IMR-90 (cell line): ENCODE data around the gene SHB. TPM values are rescaled to one million over a fixed set of nuclear protein-coding genes. Genes with fewer than 3 reads are reported as not detected.
A peak's percentile ranks its signal among the peaks of the same experiment; 100 is the strongest.

Experiments
- ATAC-seq: fragments of 200-7000 bp; cut with Tn5 transposase; 2 replicates; pipeline ENCODE4 v1.9.1; 2020; ENCODE audit warnings: low read depth, mild to moderate bottlenecking, moderate library complexity
- BruUV-seq: library from RNA; stranded (reverse); fragments of 400-500 nt; replicated peaks from 2 replicates; lab custom pipeline; 2021; lab: Mats Ljungman, UMichigan
- CTCF ChIA-PET: fragments of 300-600 bp; formaldehyde crosslinking; extraction: SDS; loops from one replicate; lab custom pipeline; 2021; ENCODE audit warnings: antibody characterized with exemption; lab: Yijun Ruan, JAX
- POLR2A ChIA-PET: fragments of 300-600 bp; sonication (Branson Sonifier 250); formaldehyde crosslinking; loops from one replicate; lab custom pipeline; 2022; ENCODE audit warnings: antibody characterized with exemption; ENCODE audit not compliant: unreplicated experiment; lab: Charles Lee
- DNase-seq: peaks from one replicate; pipeline ENCODE4 v3.0.0; 2013
- H2AFZ ChIP-seq: replicated peaks from 2 replicates; pipeline ENCODE3; 2013; ENCODE audit warnings: low read length, mild to moderate bottlenecking; ENCODE audit not compliant: poor library complexity
- H2AK5ac ChIP-seq: 2 replicates; pipeline ENCODE4 v1.6.1; 2013; ENCODE audit warnings: low read depth, low read length, inconsistent platforms
- H2AK9ac ChIP-seq: replicated peaks from 2 replicates; pipeline ENCODE3; 2013; ENCODE audit warnings: mild to moderate bottlenecking, low read depth, low read length, moderate library complexity; ENCODE audit not compliant: poor library complexity
- H2BK120ac ChIP-seq: 2 replicates; pipeline ENCODE4 v1.6.1; 2013; ENCODE audit warnings: low read depth, low read length, inconsistent platforms
- H2BK15ac ChIP-seq: 3 replicates; pipeline ENCODE4 v1.6.1; 2013; ENCODE audit warnings: low read depth, low read length, inconsistent platforms
- H2BK20ac ChIP-seq: 2 replicates; pipeline ENCODE4 v1.6.1; 2013; ENCODE audit warnings: low read depth, mild to moderate bottlenecking, inconsistent platforms, low read length, moderate library complexity
- H2BK5ac ChIP-seq: 2 replicates; pipeline ENCODE4 v1.6.1; 2013; ENCODE audit warnings: mild to moderate bottlenecking, low read depth, low read length, inconsistent platforms; ENCODE audit not compliant: poor library complexity, severe bottlenecking
- H3K14ac ChIP-seq: replicated peaks from 2 replicates; pipeline ENCODE4 v1.6.1; 2013; ENCODE audit warnings: low read depth, low read length, inconsistent platforms
- H3K18ac ChIP-seq: 2 replicates; pipeline ENCODE4 v1.6.1; 2013; ENCODE audit warnings: low read depth, low read length, control low read depth
- H3K23ac ChIP-seq: 2 replicates; pipeline ENCODE4 v1.6.1; 2013; ENCODE audit warnings: low read depth, low read length, inconsistent platforms
- H3K27ac ChIP-seq: 2 replicates; pipeline ENCODE4 v1.5.1; 2013; ENCODE audit warnings: mild to moderate bottlenecking, control low read depth, low read length; ENCODE audit not compliant: insufficient read depth
- H3K27me3 ChIP-seq: 2 replicates; pipeline ENCODE4 v1.6.1; 2013; ENCODE audit warnings: low read length; ENCODE audit not compliant: control insufficient read depth, insufficient read depth
- H3K36me3 ChIP-seq: 2 replicates; pipeline ENCODE4 v1.6.1; 2013; ENCODE audit warnings: low read length, mixed read lengths; ENCODE audit not compliant: control insufficient read depth, insufficient read depth
- H3K4ac ChIP-seq: 2 replicates; pipeline ENCODE4 v1.6.1; 2013; ENCODE audit warnings: low read depth, low read length, inconsistent platforms
- H3K4me1 ChIP-seq: 2 replicates; pipeline ENCODE4 v1.6.1; 2013; ENCODE audit warnings: low read length, mixed read lengths; ENCODE audit not compliant: control insufficient read depth, insufficient read depth
- H3K4me2 ChIP-seq: 2 replicates; pipeline ENCODE4 v1.6.1; 2013; ENCODE audit warnings: low read depth, mild to moderate bottlenecking, control low read depth, low read length, moderate library complexity
- H3K4me3 ChIP-seq: 2 replicates; pipeline ENCODE4 v1.5.1; 2013; ENCODE audit warnings: low read depth, mild to moderate bottlenecking, control low read depth, low read length, moderate library complexity; ENCODE audit not compliant: insufficient read depth
- H3K56ac ChIP-seq: 2 replicates; pipeline ENCODE4 v1.6.1; 2013; ENCODE audit warnings: low read length, inconsistent platforms; ENCODE audit not compliant: insufficient read depth; ENCODE audit errors: extremely low read depth
- H3K79me1 ChIP-seq, 2 experiments: 2 replicates each; pipeline ENCODE4 v1.6.1; 2013; ENCODE audit warnings: low read length in 2 of 2, inconsistent platforms in 1 of 2, low read depth in 1 of 2
- H3K9ac ChIP-seq: 2 replicates; pipeline ENCODE4 v1.6.1; 2013; ENCODE audit warnings: low read depth, low read length, control low read depth
- H3K9me1 ChIP-seq: 2 replicates; pipeline ENCODE4 v1.6.1; 2013; ENCODE audit warnings: low read length, inconsistent platforms; ENCODE audit not compliant: insufficient read depth
- H3K9me3 ChIP-seq: 2 replicates; pipeline ENCODE4 v1.6.1; 2013; ENCODE audit warnings: low read length; ENCODE audit not compliant: control insufficient read depth, insufficient read depth
- H4K20me1 ChIP-seq: 2 replicates; pipeline ENCODE4 v1.6.1; 2013; ENCODE audit warnings: low read length, inconsistent platforms; ENCODE audit not compliant: insufficient read depth
- H4K5ac ChIP-seq: 2 replicates; pipeline ENCODE4 v1.6.1; 2013; ENCODE audit warnings: mild to moderate bottlenecking, low read depth, low read length, control low read depth
- H4K8ac ChIP-seq, 2 experiments: 2 replicates each; pipeline ENCODE4 v1.6.1; 2013; ENCODE audit warnings: low read depth in 2 of 2, low read length in 2 of 2, control low read depth in 1 of 2, inconsistent platforms in 1 of 2
- H4K91ac ChIP-seq: 2 replicates; pipeline ENCODE4 v1.6.1; 2013; ENCODE audit warnings: low read depth, low read length, inconsistent platforms; ENCODE audit not compliant: insufficient read depth
- BHLHE40 ChIP-seq: fragments of 150-350 bp; IDR thresholded peaks from 2 replicates; pipeline ENCODE4 v1.6.1; 2016; ENCODE audit warnings: mild to moderate bottlenecking, low read depth, low read length
- CEBPB ChIP-seq: IDR thresholded peaks from 2 replicates; pipeline ENCODE4 v1.6.1; 2012; ENCODE audit warnings: low read depth, low read length, improper control_type of control experiment
- CHD1 ChIP-seq: IDR thresholded peaks from 2 replicates; pipeline ENCODE4 v1.6.1; 2012; ENCODE audit warnings: low read depth, low read length, improper control_type of control experiment
- ELK1 ChIP-seq: fragments of 150-350 bp; IDR thresholded peaks from 2 replicates; pipeline ENCODE4 v1.6.1; 2016; ENCODE audit warnings: low read depth, mild to moderate bottlenecking, low read length, moderate library complexity, borderline replicate concordance
- MAFK ChIP-seq: IDR thresholded peaks from 2 replicates; pipeline ENCODE4 v1.6.1; 2012; ENCODE audit warnings: low read depth, low read length, improper control_type of control experiment
- POLR2A ChIP-seq: IDR thresholded peaks from 2 replicates; pipeline ENCODE4 v1.6.1; 2012; ENCODE audit warnings: mild to moderate bottlenecking, low read depth, low read length
- WGBS, 2 experiments: methylation state at CpG; one replicate each; pipeline versions ENCODE4 v1.1.5 to v1.1.7; 2013; ENCODE audit warnings: missing lambda C conversion rate in 2 of 2; ENCODE audit not compliant: insufficient read length in 1 of 2; ENCODE audit errors: extremely low coverage in 2 of 2; 5-methylcytosine and 5-hydroxymethylcytosine counted together
- dilution Hi-C: fragments of 300-500 bp; cut with HindIII; formaldehyde crosslinking; loops from one replicate; pipeline ENCODE4 v1.14.3; 2018; ENCODE audit warnings: low sequenced_read_pairs; ENCODE audit not compliant: unreplicated experiment
- in situ Hi-C: fragments of 300-500 bp; cut with MboI; formaldehyde crosslinking; loops from 3 replicates; pipeline ENCODE4 v1.14.3; 2019; ENCODE audit warnings: low sequenced_read_pairs, inconsistent platforms, mixed read lengths
- intact Hi-C: fragments of 100-400 bp; cut with micrococcal nuclease; formaldehyde crosslinking; loops from 2 replicates; pipeline ENCODE4 v1.10.0; 2022
- polyA plus RNA-seq, 3 experiments: library from polyadenylated mRNA; depleted of rRNA; stranded (reverse); fragments of >200 nt; gene quantifications; 2 replicates each; pipeline ENCODE4 v1.2.3, GENCODE V29; 2012; ENCODE audit warnings: low replicate concordance in 1 of 3
- total RNA-seq: library from RNA; depleted of rRNA; stranded (reverse); fragments of >200 nt; gene quantifications from 2 replicates; pipeline ENCODE4 v1.2.3, GENCODE V29; 2012

The SHB gene
- total and polyA plus RNA-seq, 2 of the 4 experiments (the other 2 are of a cell fraction): 6.1 to 20.4 TPM

- TF ChIP-seq ELK1 (no peak), MAFK (no peak)
Measured at GRCh38 chr9:38032266-38033110, 36.5 kb downstream of the SHB start (continued).

GRCh38 chr9:38031594-38031993 lies 37.4 kb downstream of the SHB start:
- Histone ChIP-seq H3K14ac (no peak overlapping the region), H2AFZ (no peak overlapping the region), H3K4me1 (peaks cover 47% of the 10 kb centered on the region), H3K18ac (no peak overlapping the region), H3K56ac (no peak overlapping the region), H3K4me3 (no peak overlapping the region), H4K5ac (no peak overlapping the region), H3K9me1 (peaks cover 51% of the 10 kb centered on the region), H2AK9ac (no peak overlapping the region), H2BK20ac (no peak overlapping the region), H4K20me1 (peaks cover 53% of the 10 kb centered on the region), H3K27ac (no peak overlapping the region), H3K4ac (no peak overlapping the region), H3K79me1 (peaks cover 24 to 88% of the 10 kb centered on the region in 2 experiments), H4K91ac (no peak overlapping the region), H3K36me3 (no peaks in the 10 kb centered on the region), H2AK5ac (no peak overlapping the region), H2BK5ac (no peak overlapping the region), H3K4me2 (no peak overlapping the region), H3K9ac (no peak overlapping the region), H3K9me3 (no peaks in the 10 kb centered on the region), H2BK15ac (no peak overlapping the region), H2BK120ac (no peak overlapping the region), H4K8ac (no peak overlapping the region; a peak in 1 of 4 replicates), H3K23ac (no peak overlapping the region), H3K27me3 (no peaks in the 10 kb centered on the region)
- TF ChIP-seq CEBPB: peak; percentile 25; the same call in 1 of the 2 replicates
- TF ChIP-seq CHD1: no peak
- TF ChIP-seq BHLHE40: no peak
- TF ChIP-seq POLR2A: no peak
- dilution Hi-C loops (no loop called here), intact Hi-C loops (no loop called here), in situ Hi-C loops (no loop called here)
- POLR2A ChIA-PET: interaction anchor here (0.7 kb wide), 1 partner anchor 116 kb away, joined by 3 read pairs; no protein-coding TSS in a partner anchor
- no peak for ATAC-seq
- no TSS peak for BruUV-seq
- 79% methylated on average over 3 of the region's 4 CpGs; no CpG with 5 or more reads in 1 of the 2 experiments for WGBS, 2 experiments
- CTCF ChIA-PET: interaction anchor here (1.4 kb wide), 1 partner anchor 14 kb away, joined by 3 read pairs; no protein-coding TSS in a partner anchor
- DNase-seq: no peak
